ENCODE results near the gene CA6.

- TF ChIP-seq POLR2A (IDR thresholded peaks at IDR 0.05; ENCODE audit: low read depth, low read length), result no peak
- no peak for TF ChIP-seq POLR2AphosphoS5 (IDR thresholded peaks at IDR 0.05; ENCODE audit: low read depth, low read length)
- TF ChIP-seq TAF1 (IDR thresholded peaks at IDR 0.05; ENCODE audit: low read depth, low read length), result no peak
- TF ChIP-seq POU2F2 (IDR thresholded peaks at IDR 0.05; ENCODE audit: low read depth, low read length), result no peak
- no peak for TF ChIP-seq SPI1 (IDR thresholded peaks at IDR 0.05; ENCODE audit: low read depth, low read length)
- TF ChIP-seq PAX5 (IDR thresholded peaks at IDR 0.05; ENCODE audit: insufficient read depth, low read length, severe bottlenecking), result no peak
These were observed 59.7 kb downstream of the CA6 start for GRCh38 chr1:9005395-9005708.
